PFSK-1 (cell line): Measurements from ENCODE around the gene SMIM21.

Experiments used
- FOXP2 ChIP-seq: optimal IDR thresholded peaks from 2 replicates; pipeline ENCODE3; 2011; ENCODE audit warnings: borderline replicate concordance, control low read depth, inconsistent platforms; ENCODE audit not compliant: insufficient read depth; ENCODE audit errors: extremely low read length, extremely low read depth
- POLR2AphosphoS5 ChIP-seq: IDR thresholded peaks from 2 replicates; pipeline ENCODE4 v1.6.1; 2012; ENCODE audit warnings: low read depth, mild to moderate bottlenecking, control low read depth, low read length, moderate library complexity
- REST ChIP-seq, 2 experiments: IDR thresholded peaks; 2 replicates each; pipeline versions ENCODE4 v1.6.1 to v1.8.0; 2011 to 2012; ENCODE audit warnings: low read depth in 2 of 2, low read length in 2 of 2, control low read depth in 1 of 2, inconsistent platforms in 1 of 2, mild to moderate bottlenecking in 1 of 2, moderate library complexity in 1 of 2; ENCODE audit not compliant: insufficient read depth in 1 of 2
- SIN3A ChIP-seq: IDR thresholded peaks from 2 replicates; pipeline ENCODE4 v1.6.1; 2012; ENCODE audit warnings: mild to moderate bottlenecking, low read length, moderate library complexity, borderline replicate concordance; ENCODE audit not compliant: insufficient read depth
- TAF1 ChIP-seq: IDR thresholded peaks from 2 replicates; pipeline ENCODE4 v1.6.1; 2012; ENCODE audit warnings: low read length, control low read depth, borderline replicate concordance; ENCODE audit not compliant: insufficient read depth

SMIM21 gene

DNA sequence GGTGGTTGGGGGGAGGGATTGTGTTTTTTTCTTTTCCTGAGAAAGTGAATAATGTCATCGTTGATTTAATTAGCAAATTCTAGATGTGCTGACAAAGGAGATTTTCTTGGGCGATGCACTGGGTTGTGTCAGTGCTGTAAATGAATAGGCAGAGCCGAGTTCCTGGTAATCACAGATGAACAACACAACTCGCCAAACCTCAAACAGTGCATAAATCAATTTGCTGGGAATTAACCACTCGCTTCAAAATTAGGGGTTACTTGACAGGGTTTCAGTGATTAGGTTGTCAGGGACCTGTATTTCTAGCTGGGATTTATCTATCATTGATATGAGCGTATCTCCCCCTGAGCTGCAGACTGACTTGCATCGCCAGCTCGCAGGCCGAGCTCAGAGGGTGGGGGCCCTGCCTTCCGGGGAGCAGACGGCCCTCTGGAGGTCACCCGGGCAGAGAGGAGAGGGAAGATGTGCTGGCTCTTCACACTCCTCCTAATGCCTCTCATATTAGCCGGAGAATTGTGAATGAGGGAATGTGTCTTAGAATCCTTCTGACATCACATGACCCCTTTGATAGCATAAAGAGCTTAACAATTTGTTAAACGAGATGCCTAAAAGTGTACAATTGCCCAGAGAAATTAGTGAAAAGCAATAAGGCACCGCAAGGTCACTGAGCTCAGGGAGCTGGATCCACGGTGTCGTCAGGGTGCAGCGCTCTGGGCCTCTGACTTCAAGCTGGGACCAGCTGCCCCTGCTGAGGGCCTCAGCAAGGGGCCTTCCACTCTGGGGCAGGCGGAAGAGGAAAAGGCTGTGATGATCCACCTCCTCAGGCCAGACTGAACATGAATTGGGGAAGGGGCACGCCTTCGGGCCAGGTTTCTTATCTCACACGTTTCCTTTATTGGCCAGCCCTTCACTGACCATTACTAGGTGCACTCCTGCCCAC is 48.9 kb downstream of the SMIM21 start:
- no peak for TF ChIP-seq POLR2AphosphoS5
- TF ChIP-seq SIN3A = no peak
- TF ChIP-seq TAF1 = no peak
- no peak for TF ChIP-seq REST (IDR thresholded peaks at IDR 0.05; ENCODE audit: insufficient read depth in 1 of 2, low read depth in 2 of 2, low read length in 2 of 2)
- no peak for TF ChIP-seq FOXP2

DNA sequence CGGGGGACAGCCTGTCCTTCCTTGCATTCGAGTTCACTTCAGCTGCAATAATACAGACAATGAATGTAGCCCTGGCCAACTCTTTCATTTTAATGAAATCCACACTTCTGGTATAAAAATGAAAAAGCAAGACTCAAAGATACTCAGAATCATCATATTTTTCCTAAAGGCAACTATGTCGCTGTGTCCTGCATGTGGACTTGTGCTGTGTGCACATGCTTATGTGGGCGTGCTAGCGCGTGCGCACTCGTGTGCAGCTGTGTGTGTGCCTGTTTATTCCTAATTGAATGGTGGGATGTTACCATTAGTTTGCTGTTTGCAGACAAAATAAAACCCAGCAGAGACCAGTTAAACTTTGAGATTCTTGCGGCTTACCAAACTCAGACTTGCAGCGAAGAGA is 49.6 kb downstream of the SMIM21 start:
- TF ChIP-seq TAF1 (no peak), POLR2AphosphoS5 (no peak), SIN3A (no peak), REST (IDR thresholded peaks at IDR 0.05; ENCODE audit: insufficient read depth in 1 of 2, low read depth in 2 of 2, low read length in 2 of 2) (no peak), FOXP2 (no peak)

DNA sequence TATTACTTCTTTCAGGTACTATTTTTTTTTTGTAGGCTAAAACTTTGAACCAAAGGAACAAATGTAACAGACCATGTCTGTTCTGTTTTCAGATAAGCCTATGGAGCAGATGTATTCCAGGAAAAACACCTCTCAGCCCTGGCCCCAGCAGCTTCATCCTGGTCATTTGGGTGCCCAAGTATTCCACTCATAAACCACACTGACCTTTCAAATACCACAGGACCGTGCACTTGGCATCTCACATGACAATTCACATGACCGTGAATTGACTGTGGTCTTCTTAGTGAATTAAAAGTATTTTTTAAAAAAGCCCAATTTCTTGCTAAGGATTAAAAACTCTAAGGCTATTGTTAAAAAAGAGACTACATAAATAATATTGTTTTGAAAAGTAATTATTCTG is 50.2 kb downstream of the SMIM21 start:
- TF ChIP-seq FOXP2 (no peak), SIN3A (no peak), REST (IDR thresholded peaks at IDR 0.05; ENCODE audit: insufficient read depth in 1 of 2, low read depth in 2 of 2, low read length in 2 of 2) (no peak), POLR2AphosphoS5 (no peak), TAF1 (no peak)

DNA sequence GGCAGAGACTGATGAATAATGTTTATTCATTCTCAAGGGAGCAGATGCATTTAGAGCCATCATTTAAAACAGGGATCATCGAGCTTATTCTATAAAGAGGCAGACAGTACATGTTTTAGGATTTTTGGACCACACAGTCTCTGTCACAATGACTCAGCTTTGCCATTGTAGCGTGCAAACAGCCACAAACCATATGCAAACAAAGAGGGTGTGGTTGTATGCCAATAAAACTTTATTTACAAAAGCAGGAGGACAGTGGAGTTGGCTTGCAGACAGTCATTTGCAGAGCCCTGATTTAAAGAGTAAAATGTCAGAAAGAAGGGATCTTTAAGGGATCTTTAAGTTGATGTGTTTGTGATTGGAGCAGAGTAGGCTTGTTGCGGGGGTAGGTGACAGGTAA is 51.5 kb downstream of the SMIM21 start:
- TF ChIP-seq SIN3A = no peak
- TF ChIP-seq FOXP2 = no peak
- TF ChIP-seq POLR2AphosphoS5 = no peak
- TF ChIP-seq REST (IDR thresholded peaks at IDR 0.05; ENCODE audit: insufficient read depth in 1 of 2, low read depth in 2 of 2, low read length in 2 of 2) = no peak
- TF ChIP-seq TAF1 = no peak
